ENCODE data around the gene SPACA5.
"Not testable (repeated sequence)": the region's sequence is repeated elsewhere in the genome, so short reads cannot be mapped to it uniquely, and the experiment has no call there.

SPACA5 gene

GRCh38 chrX:48021026-48021900 is 14.5 kb downstream of the SPACA5 start:
- peak; percentile 71 for DNase-seq (ENCODE audit: low spot score)

GRCh38 chrX:48022100-48022499 is 15.3 kb downstream of the SPACA5 start:
- no peak for DNase-seq (ENCODE audit: low spot score)

GRCh38 chrX:48022738-48023137 is 15.9 kb downstream of the SPACA5 start:
- no peak for DNase-seq (ENCODE audit: low spot score)

- peak; percentile 43 for DNase-seq (ENCODE audit: low spot score)
Measured at GRCh38 chrX:48025561-48025960, 18.8 kb downstream of the SPACA5 start.

GRCh38 chrX:48027545-48027944 is 20.8 kb downstream of the SPACA5 start:
- not testable (repeated sequence) for DNase-seq (ENCODE audit: low spot score)

GRCh38 chrX:48028091-48028490 is 21.3 kb downstream of the SPACA5 start:
- no peak for DNase-seq (ENCODE audit: low spot score)

GRCh38 chrX:48030237-48030636 is 23.4 kb downstream of the SPACA5 start:
- no peak for DNase-seq (ENCODE audit: low spot score)

- not testable (repeated sequence) for DNase-seq (ENCODE audit: low spot score)
Measured at GRCh38 chrX:48030641-48031173, 23.9 kb downstream of the SPACA5 start.

- no peak for DNase-seq (ENCODE audit: low spot score)
Measured at GRCh38 chrX:48035891-48036290, 29.1 kb downstream of the SPACA5 start.

- DNase-seq (ENCODE audit: low spot score): no peak
Measured at GRCh38 chrX:48043056-48043455, 36.3 kb downstream of the SPACA5 start.

GRCh38 chrX:48045410-48046311 is 38.9 kb downstream of the SPACA5 start:
- peak; percentile 19 for DNase-seq (ENCODE audit: low spot score)

- no peak for DNase-seq (ENCODE audit: low spot score)
Measured at GRCh38 chrX:48046846-48047245, 40.1 kb downstream of the SPACA5 start.

GRCh38 chrX:48058621-48059295 is 52.0 kb downstream of the SPACA5 start:
- no peak for DNase-seq (ENCODE audit: low spot score)

- no peak for DNase-seq (ENCODE audit: low spot score)
Measured at GRCh38 chrX:48059296-48059639, 52.5 kb downstream of the SPACA5 start.

Data from GM03348 (cell line).